ENCODE data around the gene ADAMTS13. TPM values are rescaled to one million over a fixed set of nuclear protein-coding genes. Genes with fewer than 3 reads are reported as not detected.

The ADAMTS13 gene
- total and polyA plus RNA-seq, 2 donors (not counting 3 experiments of a cell fraction or from before 2014, with no cell fraction given): 1.5 to 2.5 TPM

DNA sequence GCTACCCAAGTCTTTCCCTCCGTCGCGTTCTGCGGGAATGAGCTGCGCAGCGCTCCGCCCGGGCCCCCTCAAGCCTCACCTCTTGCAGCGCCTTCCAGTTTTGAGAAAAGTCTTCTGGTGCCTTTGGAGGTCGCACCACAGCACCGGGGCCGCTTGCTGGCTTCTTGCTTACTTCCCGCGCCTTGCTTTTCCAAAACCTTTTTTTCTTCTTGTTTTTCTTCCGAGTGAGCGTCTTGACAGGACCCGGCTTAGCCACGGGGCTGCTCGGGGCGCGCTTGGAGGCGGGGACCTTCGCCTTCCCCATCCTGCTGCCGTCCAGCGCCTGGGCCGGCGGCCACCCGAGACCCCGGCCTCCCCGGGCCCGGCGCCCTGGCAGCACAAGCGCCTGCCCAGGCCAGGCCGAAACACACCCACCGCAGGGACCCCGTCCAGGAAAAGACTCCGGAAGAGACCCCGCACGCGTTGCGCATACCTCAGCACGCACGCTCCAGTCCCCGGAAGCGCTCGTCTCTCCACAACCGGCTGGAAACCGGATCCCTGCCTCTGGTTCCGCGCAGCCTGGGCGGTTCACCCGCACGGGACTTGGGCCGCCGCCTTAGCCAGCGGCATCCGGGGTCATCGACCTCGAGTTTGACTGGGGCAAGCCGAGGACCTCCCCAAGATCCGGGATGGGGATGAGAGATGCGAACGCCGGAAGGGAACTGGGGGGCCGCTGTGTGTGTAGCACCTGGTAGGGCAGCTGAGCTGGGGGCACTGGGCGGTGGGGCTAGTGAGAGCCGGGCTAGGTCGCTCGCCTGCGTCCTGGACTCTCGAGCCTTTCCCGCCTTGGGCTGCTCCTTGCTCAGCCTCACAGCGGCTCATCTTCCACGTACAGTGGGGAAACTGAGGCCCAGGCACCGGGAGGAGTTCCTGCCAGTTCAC, 4.4 kb upstream of the ADAMTS13 start, which contains the start of gene REXO4:
TSS of gene REXO4 (minus strand) at position 470 of the 921 bp plus-strand sequence. CDS start at position 304, 166 bp downstream.
- FAIRE-seq: peak; percentile 92
- H2AFZ ChIP-seq (ENCODE audit: low read depth, low read length): peak within 1 kb of the TSS; percentile 90
- peak; percentile 85 for DNase-seq (ENCODE audit: low read depth, low spot score)
- intact Hi-C loops (cut with micrococcal nuclease): no loop called here
- no peaks in the 10 kb centered on the region for H3K9me1 ChIP-seq (replicated peaks; ENCODE audit: control insufficient read depth, extremely low read depth, insufficient read depth, low read length)
- H3K9ac ChIP-seq (replicated peaks; ENCODE audit: extremely low read depth, insufficient read depth, low read length): peak within 1 kb of the TSS; percentile 91
- dilution Hi-C loops (cut with MboI; ENCODE audit: extremely low pct_ligation_motif_present, low sequenced_read_pairs): no loop called here
- TF ChIP-seq, protein P1, sequence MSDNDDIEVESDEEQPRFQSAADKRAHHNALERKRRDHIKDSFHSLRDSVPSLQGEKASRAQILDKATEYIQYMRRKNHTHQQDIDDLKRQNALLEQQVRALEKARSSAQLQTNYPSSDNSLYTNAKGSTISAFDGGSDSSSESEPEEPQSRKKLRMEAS (IDR thresholded peaks at IDR 0.05; ENCODE audit: insufficient read depth, insufficient read length): peak; percentile 60
- TF ChIP-seq FOS (IDR thresholded peaks at IDR 0.05; ENCODE audit: borderline replicate concordance, insufficient read depth, low read length) (no peak), MYC (IDR thresholded peaks at IDR 0.05; ENCODE audit: low read depth, low read length) (peak; percentile 76)
- H3K27ac ChIP-seq (ENCODE audit: insufficient read depth, low read depth, low read length): peak within 1 kb of the TSS; percentile 74
- TSS peak; percentile 57 for BruUV-seq (replicated peaks)
- H3K4me2 ChIP-seq (ENCODE audit: insufficient read depth, low read length): peak within 1 kb of the TSS; percentile 93
- H3K9me3 ChIP-seq (replicated peaks; ENCODE audit: control insufficient read depth, insufficient read depth, low read length): no peaks in the 10 kb centered on the region
- H4K20me1 ChIP-seq (replicated peaks; ENCODE audit: control insufficient read depth, extremely low read depth, insufficient read depth, low read length): no peaks in the 10 kb centered on the region
- ChIA-PET CTCF (interaction anchor here (0.8 kb wide), 1 partner anchor 88 kb away, joined by 3 read pairs; no protein-coding TSS in a partner anchor), POLR2A (no interaction called here)
- H3K27me3 ChIP-seq (ENCODE audit: control insufficient read depth in 2 of 2, insufficient read depth in 2 of 2, low read length in 2 of 2): no peaks in the 10 kb centered on the region
- H3K79me2 ChIP-seq (ENCODE audit: control insufficient read depth, insufficient read depth, low read length): peaks cover 40% of the 10 kb centered on the region
- peaks cover 6 to 13% of the 10 kb centered on the region in 2 experiments for H3K36me3 ChIP-seq (ENCODE audit: control insufficient read depth in 2 of 2, extremely low read depth in 1 of 2, insufficient read depth in 2 of 2, low read length in 2 of 2)
- H3K4me3 ChIP-seq (replicated peaks in 1 of 3; ENCODE audit: insufficient read depth in 1 of 3, low read depth in 1 of 3, low read length in 3 of 3): peak within 1 kb of the TSS; percentile 50 to 96 (median 96)
- peaks cover 9% of the 10 kb centered on the region for H3K4me1 ChIP-seq (ENCODE audit: control insufficient read depth, extremely low read depth, insufficient read depth, low read length)

DNA sequence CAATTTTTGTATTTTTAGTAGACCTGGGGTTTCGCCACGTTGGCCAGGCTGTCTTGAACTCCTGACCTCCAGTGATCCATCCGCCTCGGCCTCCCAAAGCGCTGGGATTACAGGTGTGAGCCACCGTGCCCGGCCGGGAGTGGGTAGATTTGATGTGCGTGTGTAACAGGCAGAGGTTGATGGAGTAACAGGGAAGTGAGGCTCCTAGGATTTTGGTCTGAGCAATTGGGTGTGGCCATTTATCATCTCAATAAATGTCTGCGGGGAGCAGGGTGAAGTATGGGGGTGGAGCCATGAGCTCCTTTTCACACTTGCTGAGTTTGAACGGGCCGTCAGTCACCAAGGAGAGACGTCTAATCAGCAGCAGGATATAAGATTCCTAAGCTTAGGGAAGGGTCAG, 3.2 kb upstream of the ADAMTS13 start:
- DNase-seq (ENCODE audit: low read depth, low spot score) (no peak), FAIRE-seq (peak; percentile 55)
- Histone ChIP-seq H3K9me1 (replicated peaks; ENCODE audit: control insufficient read depth, extremely low read depth, insufficient read depth, low read length) (no peaks in the 10 kb centered on the region), H2AFZ (ENCODE audit: low read depth, low read length) (no peak overlapping the region), H3K9me3 (replicated peaks; ENCODE audit: control insufficient read depth, insufficient read depth, low read length) (no peaks in the 10 kb centered on the region), H3K4me3 (replicated peaks in 1 of 3; ENCODE audit: insufficient read depth in 1 of 3, low read depth in 1 of 3, low read length in 3 of 3) (no peak overlapping the region), H3K36me3 (ENCODE audit: control insufficient read depth in 2 of 2, extremely low read depth in 1 of 2, insufficient read depth in 2 of 2, low read length in 2 of 2) (peaks cover 6 to 8% of the 10 kb centered on the region in 2 experiments), H3K4me2 (ENCODE audit: insufficient read depth, low read length) (peak overlapping the region; percentile 64), H3K4me1 (ENCODE audit: control insufficient read depth, extremely low read depth, insufficient read depth, low read length) (peaks cover 9% of the 10 kb centered on the region), H3K9ac (replicated peaks; ENCODE audit: extremely low read depth, insufficient read depth, low read length) (no peak overlapping the region), H3K79me2 (ENCODE audit: control insufficient read depth, insufficient read depth, low read length) (peaks cover 34% of the 10 kb centered on the region), H4K20me1 (replicated peaks; ENCODE audit: control insufficient read depth, extremely low read depth, insufficient read depth, low read length) (no peaks in the 10 kb centered on the region), H3K27me3 (ENCODE audit: control insufficient read depth in 2 of 2, insufficient read depth in 2 of 2, low read length in 2 of 2) (no peaks in the 10 kb centered on the region), H3K27ac (ENCODE audit: insufficient read depth, low read depth, low read length) (no peak overlapping the region)
- TF ChIP-seq JUN (IDR thresholded peaks at IDR 0.05; ENCODE audit: borderline replicate concordance, insufficient read depth, insufficient read length, low read depth): no peak
- TF ChIP-seq EZH2 (IDR thresholded peaks at IDR 0.05; ENCODE audit: borderline replicate concordance, low read depth, low read length, severe bottlenecking): no peak
- TF ChIP-seq MYC (IDR thresholded peaks at IDR 0.05; ENCODE audit: low read depth, low read length): no peak
- TF ChIP-seq FOS (IDR thresholded peaks at IDR 0.05; ENCODE audit: borderline replicate concordance, insufficient read depth, low read length): no peak
- TF ChIP-seq, protein P2, sequence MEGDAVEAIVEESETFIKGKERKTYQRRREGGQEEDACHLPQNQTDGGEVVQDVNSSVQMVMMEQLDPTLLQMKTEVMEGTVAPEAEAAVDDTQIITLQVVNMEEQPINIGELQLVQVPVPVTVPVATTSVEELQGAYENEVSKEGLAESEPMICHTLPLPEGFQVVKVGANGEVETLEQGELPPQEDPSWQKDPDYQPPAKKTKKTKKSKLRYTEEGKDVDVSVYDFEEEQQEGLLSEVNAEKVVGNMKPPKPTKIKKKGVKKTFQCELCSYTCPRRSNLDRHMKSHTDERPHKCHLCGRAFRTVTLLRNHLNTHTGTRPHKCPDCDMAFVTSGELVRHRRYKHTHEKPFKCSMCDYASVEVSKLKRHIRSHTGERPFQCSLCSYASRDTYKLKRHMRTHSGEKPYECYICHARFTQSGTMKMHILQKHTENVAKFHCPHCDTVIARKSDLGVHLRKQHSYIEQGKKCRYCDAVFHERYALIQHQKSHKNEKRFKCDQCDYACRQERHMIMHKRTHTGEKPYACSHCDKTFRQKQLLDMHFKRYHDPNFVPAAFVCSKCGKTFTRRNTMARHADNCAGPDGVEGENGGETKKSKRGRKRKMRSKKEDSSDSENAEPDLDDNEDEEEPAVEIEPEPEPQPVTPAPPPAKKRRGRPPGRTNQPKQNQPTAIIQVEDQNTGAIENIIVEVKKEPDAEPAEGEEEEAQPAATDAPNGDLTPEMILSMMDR (IDR thresholded peaks at IDR 0.05; ENCODE audit: extremely low read depth in 1 of 2, insufficient read depth in 1 of 2, low read depth in 1 of 2, low read length in 2 of 2): no peak
- TF ChIP-seq, protein P1 (IDR thresholded peaks at IDR 0.05; ENCODE audit: insufficient read depth, insufficient read length): no peak
- no peak for TF ChIP-seq GATA2 (IDR thresholded peaks at IDR 0.05; ENCODE audit: insufficient read depth, insufficient read length, low read depth, low read length)
- TF ChIP-seq POLR2A (IDR thresholded peaks at IDR 0.05; ENCODE audit: low read depth, low read length): no peak
- no peak for TF ChIP-seq POLR2AphosphoS5 (IDR thresholded peaks at IDR 0.05; ENCODE audit: insufficient read depth, low read depth, low read length)
- intact Hi-C loops (cut with micrococcal nuclease) (no loop called here), dilution Hi-C loops (cut with MboI; ENCODE audit: extremely low pct_ligation_motif_present, low sequenced_read_pairs) (no loop called here)
- ChIA-PET CTCF (no interaction called here), POLR2A (no interaction called here)
- no TSS peak for BruUV-seq (replicated peaks)

Measured in endothelial cell of umbilical vein (primary cell).